Measurements from ENCODE around the gene TLR4.

The TLR4 gene

DNA sequence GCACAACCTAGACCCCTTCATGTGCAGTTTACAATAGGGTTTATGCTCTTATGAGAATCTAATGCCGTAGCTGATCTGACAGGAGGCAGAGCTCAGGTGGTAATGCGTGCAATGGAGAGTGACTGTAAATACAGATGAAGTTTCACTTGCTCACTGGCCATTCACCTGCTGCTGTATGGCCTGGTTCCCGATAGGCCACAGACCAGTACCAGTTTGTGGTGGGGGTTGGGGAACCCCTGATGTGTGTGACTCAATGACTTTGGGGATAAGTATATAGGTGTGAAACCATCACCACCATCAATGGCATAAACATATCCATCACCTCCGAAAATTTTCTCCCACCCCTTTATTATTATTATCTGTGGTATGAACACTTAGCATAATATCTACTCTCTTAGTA, 42.1 kb downstream of the TLR4 start:
- no peak for DNase-seq

DNA sequence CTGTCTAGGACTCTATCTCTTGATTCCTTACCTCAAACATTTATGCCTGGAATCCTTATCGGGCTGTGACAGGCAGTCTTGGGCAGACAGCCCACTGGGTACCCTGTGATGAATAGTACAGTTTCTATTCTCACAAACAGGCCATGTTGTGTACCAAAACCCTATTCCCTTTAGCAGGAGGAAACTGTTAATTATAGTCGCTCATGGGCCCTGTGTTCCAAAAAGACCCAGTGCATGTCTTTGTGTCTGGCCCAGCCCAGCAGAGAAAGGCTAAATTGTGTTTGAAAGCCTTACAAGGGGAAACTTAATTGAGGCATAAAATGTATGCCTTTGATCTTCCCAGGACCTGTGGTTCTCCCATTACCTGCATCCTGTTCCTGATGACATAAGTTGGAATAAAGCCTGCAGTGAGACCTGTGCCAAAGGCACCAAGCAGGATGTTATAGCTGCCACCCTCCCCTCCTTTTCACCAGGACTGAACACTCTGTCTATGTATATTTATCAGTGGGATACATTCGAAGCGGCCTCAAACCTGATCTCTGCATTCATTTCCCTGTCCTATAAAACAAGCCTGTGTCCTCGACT, 43.3 kb downstream of the TLR4 start:
- no peak for DNase-seq

DNA sequence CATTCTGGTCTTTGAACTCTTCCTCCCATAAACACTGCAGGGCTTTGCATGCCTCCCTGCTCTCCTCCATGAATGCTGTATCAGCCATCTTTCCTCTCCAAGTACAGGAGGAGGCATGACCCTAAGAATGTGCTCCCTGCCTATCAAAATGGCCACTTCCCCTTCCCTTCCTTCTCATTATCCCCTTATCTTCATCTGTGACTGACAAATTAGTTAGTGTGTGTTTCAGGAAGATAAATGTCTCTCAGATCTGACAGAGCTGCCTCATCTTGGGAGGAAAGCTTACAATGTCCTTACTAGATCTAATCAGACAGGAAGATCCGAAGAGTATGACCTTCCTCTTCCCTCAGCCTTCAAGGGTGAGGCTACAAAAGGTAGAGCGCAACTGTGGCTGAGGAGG, 46.2 kb downstream of the TLR4 start:
- no peak for DNase-seq

DNA sequence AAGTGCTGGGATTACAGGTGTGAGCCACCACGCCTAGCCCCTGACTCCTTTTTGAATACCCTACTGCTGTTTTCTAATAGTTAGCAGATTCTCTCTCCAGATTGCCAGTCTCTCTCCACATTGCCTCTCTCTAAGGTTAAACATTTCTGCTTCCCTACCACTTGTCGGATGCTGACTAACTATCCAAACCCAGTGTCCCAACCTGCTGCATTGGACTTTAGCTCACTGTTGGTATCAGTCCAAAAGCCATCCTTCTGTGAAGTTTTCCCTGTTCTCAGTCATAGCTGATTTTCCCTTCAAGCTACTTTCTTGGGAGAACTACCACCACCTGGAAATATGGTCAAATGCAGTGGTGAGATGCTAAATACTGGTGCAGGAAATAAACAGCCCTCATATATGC, 48.7 kb downstream of the TLR4 start:
- DNase-seq, result no peak

DNA sequence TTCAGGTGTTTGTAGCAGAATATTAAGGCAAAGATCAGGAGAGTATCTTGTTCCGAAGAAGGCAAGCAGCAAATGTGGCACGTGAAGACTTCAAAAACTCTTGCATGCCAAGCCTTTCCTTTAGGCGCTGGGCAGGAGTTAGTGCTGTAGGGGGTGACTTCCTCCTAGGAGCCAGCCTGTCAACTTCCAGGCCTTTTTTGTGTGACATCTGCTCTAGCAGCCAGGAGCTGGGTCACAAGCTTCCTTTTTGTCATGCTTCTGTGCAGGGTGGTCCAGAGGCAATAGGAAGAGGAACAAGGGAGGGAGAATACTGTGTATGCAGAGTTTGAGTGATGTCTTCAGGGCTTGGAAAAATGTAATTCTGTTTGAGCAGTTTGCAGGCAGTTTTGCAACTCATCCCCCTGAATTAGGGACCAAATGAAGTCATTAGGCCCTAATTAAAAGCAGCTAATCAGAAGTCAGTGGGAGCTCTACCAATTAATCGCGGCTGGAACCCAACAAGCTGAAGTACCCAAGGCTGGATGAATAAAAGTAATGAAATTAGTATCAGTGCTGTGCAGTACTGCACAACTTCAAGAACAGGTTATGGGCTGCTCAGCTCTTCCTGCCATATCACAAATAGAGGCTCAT, 53.5 kb downstream of the TLR4 start:
- DNase-seq, result no peak

DNA sequence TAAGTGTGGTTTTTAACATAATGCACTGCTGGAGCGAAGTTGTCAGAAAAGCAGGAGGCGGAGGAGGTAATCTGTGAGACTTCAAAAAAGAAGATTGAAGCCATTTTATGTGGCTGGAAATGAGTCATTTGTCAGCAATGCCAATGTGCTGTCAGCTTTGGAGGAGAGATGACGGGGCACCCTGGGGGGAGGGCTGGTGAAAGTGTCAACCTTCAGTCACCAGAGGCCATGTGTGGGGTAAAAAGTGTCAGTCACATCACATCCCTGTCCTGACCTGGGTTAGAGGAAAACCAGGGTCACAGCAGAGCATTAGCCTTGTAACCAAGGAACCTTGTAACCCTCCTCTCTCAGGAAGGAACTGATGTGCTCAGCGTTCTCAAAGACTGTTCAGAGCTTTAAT, 59.1 kb downstream of the TLR4 start:
- no peak for DNase-seq

DNA sequence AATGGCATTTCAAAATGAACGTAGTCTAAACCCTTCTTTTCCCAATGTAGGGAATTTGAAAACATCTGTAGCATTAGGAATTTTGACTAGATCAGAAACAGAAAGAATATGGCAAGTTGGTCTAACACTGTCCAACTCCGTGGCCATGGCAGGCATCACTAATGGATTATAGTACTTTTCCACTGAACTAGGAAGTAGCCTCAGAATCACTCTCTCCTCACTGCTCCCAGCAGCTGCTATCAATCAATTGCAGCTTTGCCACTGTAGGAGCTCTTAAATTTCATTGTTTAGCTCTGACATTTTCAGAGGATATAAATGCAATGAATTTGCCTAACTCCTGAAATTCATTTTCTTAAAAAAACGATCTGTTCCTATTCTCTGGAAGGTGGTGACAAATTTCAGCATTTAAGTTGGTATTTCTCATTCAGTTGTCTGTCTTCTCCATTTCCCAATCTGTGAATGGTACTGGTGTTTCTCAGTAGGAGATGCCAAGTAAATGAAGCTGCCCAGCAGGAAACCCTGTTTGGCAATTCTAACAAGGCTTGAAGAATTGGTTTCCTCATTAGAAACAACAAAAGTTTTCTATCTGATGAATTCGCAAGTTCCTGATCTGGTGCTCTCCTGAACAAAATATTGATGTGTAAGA, 64.7 kb downstream of the TLR4 start:
- DNase-seq, result no peak

DNA sequence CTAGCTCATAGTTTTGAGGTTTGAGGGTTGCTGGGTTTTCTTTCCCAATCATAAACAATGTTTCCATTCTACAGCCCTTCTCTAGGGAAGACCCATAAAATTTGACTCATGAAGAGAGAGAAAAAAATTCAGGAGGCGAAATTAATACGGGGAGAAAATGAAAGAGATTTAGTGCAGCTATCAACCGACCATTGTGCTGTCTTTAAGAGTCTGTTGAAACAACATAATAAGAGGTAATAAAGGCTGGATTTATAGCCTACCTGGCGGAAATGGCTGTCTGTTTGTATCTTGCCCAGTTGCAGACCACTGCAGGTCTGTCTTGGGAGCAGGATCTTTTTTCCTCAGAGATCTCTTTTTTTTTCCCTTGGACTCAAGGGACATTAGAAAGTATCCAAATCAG, 66.9 kb downstream of the TLR4 start:
- DNase-seq, result no peak

DNA sequence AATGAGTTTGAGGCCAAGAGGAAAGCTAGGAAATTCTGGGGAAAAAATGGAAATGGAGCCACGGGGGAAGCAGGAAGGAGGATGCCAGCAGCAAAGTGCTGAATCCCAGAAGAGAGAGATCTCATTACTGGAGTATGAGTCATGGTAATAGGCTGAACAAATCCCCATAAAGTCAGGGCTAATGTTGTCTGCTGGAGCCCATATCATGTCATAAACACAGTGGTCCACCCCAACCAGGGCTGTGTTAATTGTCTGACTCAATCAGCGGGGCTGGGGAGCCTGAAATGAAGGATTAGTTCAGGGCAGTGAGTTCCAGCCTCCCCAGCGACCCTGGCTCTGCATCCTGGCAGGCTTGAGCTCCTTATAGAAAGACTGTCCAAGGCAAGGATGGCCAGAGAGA, 68.8 kb downstream of the TLR4 start:
- no peak for DNase-seq

Measured in cerebellar nuclear complex (tissue), 1 donor.